Keratinocyte (primary cell): ENCODE data around the gene TPBG. TPM values are rescaled to one million over a fixed set of nuclear protein-coding genes. Genes with fewer than 3 reads are reported as not detected.
A peak's percentile ranks its signal among the peaks of the same experiment; 100 is the strongest.

ENCODE experiments used
- DNase-seq: peaks from one replicate; pipeline ENCODE4 v3.0.0-alpha.2; 2011; ENCODE audit warnings: low read depth, missing footprints, low spot score
- FAIRE-seq: peaks from 2 replicates; lab custom pipeline; 2011; peaks lifted over from hg19 to GRCh38; lab: Jason Lieb, UNC
- H2AFZ ChIP-seq: 2 replicates; pipeline ENCODE4 v1.6.0; 2012; ENCODE audit warnings: low read length, control low read depth, inconsistent platforms; ENCODE audit not compliant: control insufficient read depth
- H3K27ac ChIP-seq: 2 replicates; pipeline ENCODE4 v1.5.1; 2011; ENCODE audit warnings: low read length; ENCODE audit not compliant: control insufficient read depth, insufficient read depth
- H3K27me3 ChIP-seq: 3 replicates; pipeline ENCODE4 v1.6.0; 2011; ENCODE audit warnings: low read length; ENCODE audit not compliant: control insufficient read depth, insufficient read depth; ENCODE audit errors: extremely low read depth
- H3K36me3 ChIP-seq, 2 experiments: 2 replicates in 1 of 2; 3 replicates in 1 of 2; pipeline ENCODE4 v1.5.1; 2011; ENCODE audit warnings: low read length in 2 of 2, mild to moderate bottlenecking in 1 of 2; ENCODE audit not compliant: control insufficient read depth in 2 of 2, insufficient read depth in 2 of 2; ENCODE audit errors: extremely low read depth in 1 of 2
- H3K4me1 ChIP-seq: 3 replicates; pipeline ENCODE4 v1.5.1; 2011; ENCODE audit warnings: low read length; ENCODE audit not compliant: control insufficient read depth, insufficient read depth; ENCODE audit errors: extremely low read depth
- H3K4me2 ChIP-seq: 3 replicates; pipeline ENCODE4 v1.6.0; 2011; ENCODE audit warnings: low read depth, low read length; ENCODE audit not compliant: control insufficient read depth, insufficient read depth; ENCODE audit errors: extremely low read depth
- H3K4me3 ChIP-seq, 3 experiments: fragments of 200-600 bp in 1 of 3; sonication (generic) in 1 of 3; 2 replicates in 2 of 3; 3 replicates in 1 of 3; pipeline ENCODE4 v1.5.1; 2011 to 2016; ENCODE audit warnings: low read length in 3 of 3, mild to moderate bottlenecking in 3 of 3, control low read depth in 2 of 3, inconsistent platforms in 1 of 3, low read depth in 1 of 3, mixed read lengths in 1 of 3, mixed run types in 1 of 3, moderate library complexity in 1 of 3; ENCODE audit not compliant: control insufficient read depth in 2 of 3, insufficient read depth in 2 of 3; ENCODE audit errors: extremely low read depth in 1 of 3
- H3K79me2 ChIP-seq: 2 replicates; pipeline ENCODE4 v1.6.0; 2012; ENCODE audit warnings: low read length; ENCODE audit not compliant: control insufficient read depth, insufficient read depth
- H3K9ac ChIP-seq: 3 replicates; pipeline ENCODE4 v1.6.0; 2011; ENCODE audit warnings: low read length; ENCODE audit not compliant: control insufficient read depth, insufficient read depth; ENCODE audit errors: extremely low read depth
- H3K9me1 ChIP-seq: 3 replicates; pipeline ENCODE4 v1.6.0; 2011; ENCODE audit warnings: low read length; ENCODE audit not compliant: control insufficient read depth, insufficient read depth; ENCODE audit errors: extremely low read depth
- H3K9me3 ChIP-seq: 2 replicates; pipeline ENCODE4 v1.5.1; 2012; ENCODE audit warnings: low read depth, low read length; ENCODE audit not compliant: control insufficient read depth
- H4K20me1 ChIP-seq: 3 replicates; pipeline ENCODE4 v1.6.0; 2011; ENCODE audit warnings: low read length; ENCODE audit not compliant: control insufficient read depth, insufficient read depth; ENCODE audit errors: extremely low read depth
- CTCF ChIP-seq, 3 experiments: IDR thresholded peaks in 1 of 3; conservative IDR thresholded peaks in 1 of 3; optimal IDR thresholded peaks in 1 of 3; 2 replicates in 2 of 3; 3 replicates in 1 of 3; pipeline versions ENCODE3 to v1.5.1; 2011; ENCODE audit warnings: low read length in 3 of 3, mild to moderate bottlenecking in 3 of 3, moderate library complexity in 2 of 3, control low read depth in 1 of 3, inconsistent platforms in 1 of 3; ENCODE audit not compliant: insufficient read depth in 2 of 3; ENCODE audit errors: extremely low read depth in 1 of 3
- EZH2 ChIP-seq: IDR thresholded peaks from one replicate; pipeline ENCODE4 v1.6.1; 2012; ENCODE audit warnings: inconsistent platforms, mild to moderate bottlenecking, low read length, moderate library complexity
- dilution Hi-C: fragments of 300-500 bp; cut with MboI; formaldehyde crosslinking; loops from one replicate; pipeline ENCODE4 v1.7.0; 2020; ENCODE audit warnings: low sequenced_read_pairs; ENCODE audit not compliant: extremely low pct_ligation_motif_present
- polyA plus RNA-seq, 5 experiments: library from polyadenylated mRNA; depleted of rRNA in 3 of 5; stranded (reverse) in 3 of 5; stranded (forward) in 1 of 5; unstranded in 1 of 5; fragments of >200 nt; gene quantifications; 1 replicate in 1 of 5; 2 replicates in 3 of 5; 3 replicates in 1 of 5; pipeline versions ENCODE4 v1.2.1 to v1.2.3, GENCODE V29; 2011 to 2012; ENCODE audit warnings: missing spikeins in 2 of 5, low read depth in 1 of 5, low replicate concordance in 1 of 5

Gene TPBG
- polyA plus RNA-seq, 1 donor (not counting 4 experiments of a cell fraction or from before 2014, with no cell fraction given) = 81.8 TPM

GRCh38 chr6:82361631-82362030 lies 2.0 kb upstream of the TPBG start:
- Histone ChIP-seq H3K4me2 (peak overlapping the region; percentile 84), H3K79me2 (peaks cover 22% of the 10 kb centered on the region), H3K4me1 (peaks cover 23% of the 10 kb centered on the region), H3K9me1 (no peaks in the 10 kb centered on the region), H3K9ac (no peak overlapping the region), H3K36me3 (peaks cover 0 to 14% of the 10 kb centered on the region in 2 experiments), H3K27me3 (no peaks in the 10 kb centered on the region), H4K20me1 (no peaks in the 10 kb centered on the region), H2AFZ (no peak overlapping the region), H3K4me3 (no peak overlapping the region), H3K9me3 (no peaks in the 10 kb centered on the region), H3K27ac (no peak overlapping the region)
- dilution Hi-C loops = no loop called here
- TF ChIP-seq CTCF (optimal IDR thresholded peaks at IDR 0.05 in 1 of 3, IDR thresholded peaks at IDR 0.05 in 1 of 3, conservative IDR thresholded peaks at IDR 0.05 in 1 of 3; ENCODE audit: extremely low read depth in 1 of 3, insufficient read depth in 2 of 3, low read length in 3 of 3) (no peak), EZH2 (no peak)
- no peak for FAIRE-seq
- no peak for DNase-seq

GRCh38 chr6:82362144-82362543 lies 1.5 kb upstream of the TPBG start:
- Histone ChIP-seq H3K79me2 (peaks cover 27% of the 10 kb centered on the region), H2AFZ (no peak overlapping the region), H3K4me3 (peak overlapping the region in 2 of 3 experiments; percentile 87 to 92), H3K4me1 (peaks cover 23% of the 10 kb centered on the region), H3K4me2 (peak overlapping the region; percentile 84), H3K9me1 (no peaks in the 10 kb centered on the region), H3K27me3 (no peaks in the 10 kb centered on the region), H3K9me3 (no peaks in the 10 kb centered on the region), H3K9ac (peak overlapping the region; percentile 92), H4K20me1 (no peaks in the 10 kb centered on the region), H3K36me3 (peaks cover 0 to 19% of the 10 kb centered on the region in 2 experiments), H3K27ac (no peak overlapping the region)
- dilution Hi-C loops = no loop called here
- no peak for FAIRE-seq
- TF ChIP-seq CTCF (optimal IDR thresholded peaks at IDR 0.05 in 1 of 3, IDR thresholded peaks at IDR 0.05 in 1 of 3, conservative IDR thresholded peaks at IDR 0.05 in 1 of 3; ENCODE audit: extremely low read depth in 1 of 3, insufficient read depth in 2 of 3, low read length in 3 of 3) = no peak
- no peak for TF ChIP-seq EZH2
- DNase-seq = no peak
